Esophagus squamous epithelium (tissue), 4 donors: Measurements from ENCODE around the gene GPR135.

Source experiments
- CTCF ChIP-seq, 6 experiments: fragments of 450-650 bp in 4 of 6; fragments of 200-600 bp in 2 of 6; sonication (generic) in 2 of 6; IDR thresholded peaks; one replicate each; pipeline ENCODE4 v1.5.1; 2016 to 2019; ENCODE audit warnings: antibody characterized with exemption in 6 of 6, mild to moderate bottlenecking in 4 of 6, moderate library complexity in 4 of 6
- POLR2A ChIP-seq, 4 donors: fragments of 450-650 bp; IDR thresholded peaks; one replicate each; pipeline ENCODE4 v1.6.1; 2017; ENCODE audit warnings: antibody characterized with exemption in 4 of 4, mild to moderate bottlenecking in 4 of 4, moderate library complexity in 3 of 4

- TF ChIP-seq CTCF (IDR thresholded peaks at IDR 0.05) (no peak), POLR2A (IDR thresholded peaks at IDR 0.05) (no peak)
Observed at GRCh38 chr14:59427653-59428580, 37.3 kb downstream of the GPR135 start.
